OCI-LY1 (cell line): Measurements from ENCODE around the gene ELFN1.

Experiments used
- H2AFZ ChIP-seq: fragments of 200-600 bp; sonication (generic), shearing (Covaris generic); 2 replicates; pipeline ENCODE4 v1.6.0; 2014; ENCODE audit warnings: antibody characterized with exemption, mild to moderate bottlenecking, low read length
- H3F3A ChIP-seq: fragments of 200-600 bp; sonication (generic), shearing (Covaris generic); 2 replicates; pipeline ENCODE4 v1.6.0; 2014; ENCODE audit warnings: mild to moderate bottlenecking, antibody characterized with exemption, low read length, moderate library complexity; ENCODE audit not compliant: insufficient read depth
- H3K27ac ChIP-seq: fragments of 200-600 bp; sonication (generic); 2 replicates; pipeline ENCODE4 v1.5.1; 2014; ENCODE audit warnings: low read length, mixed run types, mild to moderate bottlenecking, low read depth; ENCODE audit not compliant: poor library complexity, severe bottlenecking
- H3K27me3 ChIP-seq: fragments of 200-600 bp; sonication (generic); 2 replicates; pipeline ENCODE4 v1.6.0; 2014; ENCODE audit warnings: antibody characterized with exemption, mild to moderate bottlenecking, low read length, moderate library complexity; ENCODE audit not compliant: insufficient read depth
- H3K36me3 ChIP-seq: fragments of 200-600 bp; sonication (generic); 2 replicates; pipeline ENCODE4 v1.6.1; 2014; ENCODE audit warnings: mild to moderate bottlenecking, antibody characterized with exemption, low read length, moderate library complexity, mixed read lengths; ENCODE audit not compliant: insufficient read depth
- H3K4me1 ChIP-seq: fragments of 200-600 bp; sonication (generic); 2 replicates; pipeline ENCODE4 v1.5.1; 2014; ENCODE audit warnings: mild to moderate bottlenecking, low read length, moderate library complexity; ENCODE audit not compliant: insufficient read depth, severe bottlenecking
- H3K4me2 ChIP-seq: fragments of 200-600 bp; sonication (generic), shearing (Covaris generic); 2 replicates; pipeline ENCODE4 v1.6.1; 2014; ENCODE audit warnings: low read length
- H3K4me3 ChIP-seq: fragments of 200-600 bp; sonication (generic); 2 replicates; pipeline ENCODE4 v1.5.1; 2014; ENCODE audit warnings: low read length, low read depth, mild to moderate bottlenecking, mixed read lengths; ENCODE audit not compliant: poor library complexity, severe bottlenecking
- H3K79me2 ChIP-seq: fragments of 200-600 bp; shearing (Covaris generic); 2 replicates; pipeline ENCODE4 v1.6.1; 2016; ENCODE audit warnings: mixed run types, low read length, mixed read lengths; ENCODE audit not compliant: insufficient read depth
- H3K9ac ChIP-seq: fragments of 200-600 bp; sonication (generic), shearing (Covaris generic); 2 replicates; pipeline ENCODE4 v1.6.1; 2014; ENCODE audit warnings: mild to moderate bottlenecking, low read length, mixed read lengths
- H3K9me2 ChIP-seq: fragments of 200-600 bp; sonication (generic), shearing (Covaris generic); 2 replicates; pipeline ENCODE4 v1.6.1; 2014; ENCODE audit warnings: low read depth, mild to moderate bottlenecking, low read length, mixed read lengths
- H3K9me3 ChIP-seq: fragments of 200-600 bp; shearing (Covaris generic); 2 replicates; pipeline ENCODE4 v1.6.1; 2014; ENCODE audit warnings: low read length, mixed read lengths
- H4K20me1 ChIP-seq: fragments of 200-600 bp; sonication (generic), shearing (Covaris generic); 2 replicates; pipeline ENCODE4 v1.6.0; 2016; ENCODE audit warnings: mild to moderate bottlenecking, low read length; ENCODE audit not compliant: insufficient read depth
- CTCF ChIP-seq: fragments of 200-600 bp; sonication (generic), shearing (Covaris generic); IDR thresholded peaks from 2 replicates; pipeline ENCODE4 v1.5.1; 2017; ENCODE audit warnings: mild to moderate bottlenecking, antibody characterized with exemption, low read length, moderate library complexity, mixed read lengths
- EZH2 ChIP-seq: fragments of 200-600 bp; sonication (generic), shearing (Covaris generic); IDR thresholded peaks from 2 replicates; pipeline ENCODE4 v1.8.0; 2017; ENCODE audit warnings: borderline replicate concordance, mixed run types, mild to moderate bottlenecking, antibody characterized with exemption, low read length, moderate library complexity, mixed read lengths

Gene ELFN1

GRCh38 chr7:1622441-1622840, 47.6 kb upstream of the ELFN1 start:
- Histone ChIP-seq H3K4me2 (no peak overlapping the region), H3K4me3 (no peak overlapping the region), H3K9ac (no peak overlapping the region), H3K9me3 (peaks cover 6% of the 10 kb centered on the region; the same call in 1 of the 2 replicates), H4K20me1 (no peaks in the 10 kb centered on the region), H3K27ac (no peak overlapping the region), H3K79me2 (no peaks in the 10 kb centered on the region), H3K36me3 (no peaks in the 10 kb centered on the region), H3F3A (no peaks in the 10 kb centered on the region), H2AFZ (no peak overlapping the region), H3K4me1 (no peaks in the 10 kb centered on the region), H3K27me3 (peaks cover 13% of the 10 kb centered on the region; the same call in 1 of the 2 replicates), H3K9me2 (no peaks in the 10 kb centered on the region)
- no peak for TF ChIP-seq EZH2
- TF ChIP-seq CTCF, result no peak

- H3K9me3 ChIP-seq, result 0 out of 2 replicates have a peak, but pooled peaks cover 2% of the 10 kb centered on the region
- peaks cover 13% of the 10 kb centered on the region; the same call in 1 of the 2 replicates for H3K27me3 ChIP-seq
- H4K20me1 ChIP-seq, result no peaks in the 10 kb centered on the region
- no peak overlapping the region for H2AFZ ChIP-seq
- H3K9ac ChIP-seq, result no peak overlapping the region
- no peak for TF ChIP-seq CTCF
- no peak for TF ChIP-seq EZH2
- no peaks in the 10 kb centered on the region for H3K9me2 ChIP-seq
- H3K4me3 ChIP-seq, result no peak overlapping the region
- no peaks in the 10 kb centered on the region for H3K79me2 ChIP-seq
- H3K27ac ChIP-seq, result no peak overlapping the region
- H3K4me1 ChIP-seq, result no peaks in the 10 kb centered on the region
- H3K4me2 ChIP-seq, result no peak overlapping the region
- no peaks in the 10 kb centered on the region for H3F3A ChIP-seq
- no peaks in the 10 kb centered on the region for H3K36me3 ChIP-seq
Observed at GRCh38 chr7:1623810-1624209, 46.3 kb upstream of the ELFN1 start.

- Histone ChIP-seq H3K36me3 (no peaks in the 10 kb centered on the region; the same call in 1 of the 2 replicates), H3F3A (no peaks in the 10 kb centered on the region), H3K4me3 (no peak overlapping the region), H4K20me1 (no peaks in the 10 kb centered on the region), H3K9me3 (peaks cover 8% of the 10 kb centered on the region), H3K9me2 (no peaks in the 10 kb centered on the region), H3K27me3 (peaks cover 13% of the 10 kb centered on the region; the same call in 1 of the 2 replicates), H3K4me2 (no peak overlapping the region), H3K79me2 (no peaks in the 10 kb centered on the region), H2AFZ (no peak overlapping the region), H3K9ac (no peak overlapping the region), H3K27ac (no peak overlapping the region), H3K4me1 (no peaks in the 10 kb centered on the region)
- TF ChIP-seq CTCF (no peak), EZH2 (no peak)
Observed at GRCh38 chr7:1624999-1625927, 44.8 kb upstream of the ELFN1 start.
